Measurements from ENCODE around the gene PCBD2.
"Not testable (repeated sequence)": the region's sequence is repeated elsewhere in the genome, so short reads cannot be mapped to it uniquely, and the experiment has no call there.

Gene PCBD2

DNA sequence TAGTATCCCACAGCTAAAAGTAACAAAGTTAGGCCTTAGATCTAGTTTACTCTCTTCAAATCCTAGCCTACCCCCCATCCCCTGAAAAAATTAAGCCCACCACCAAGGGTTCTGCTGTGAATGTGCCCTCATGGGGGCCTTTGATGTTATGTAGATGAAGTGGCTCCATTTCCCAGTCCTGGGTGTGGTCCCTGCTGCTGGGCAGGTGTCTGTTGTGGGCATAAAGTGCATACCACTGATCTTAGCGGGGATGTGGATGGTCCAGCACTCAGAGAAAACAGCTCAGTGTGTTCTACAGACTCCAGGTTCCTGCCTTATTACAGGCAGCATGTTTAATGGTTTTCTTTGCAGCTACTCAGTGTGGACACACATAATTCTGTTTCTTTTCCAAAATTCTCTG lies 1.9 kb downstream of the PCBD2 start:
- DNase-seq (ENCODE audit: low read depth in 2 of 2) = no peak

DNA sequence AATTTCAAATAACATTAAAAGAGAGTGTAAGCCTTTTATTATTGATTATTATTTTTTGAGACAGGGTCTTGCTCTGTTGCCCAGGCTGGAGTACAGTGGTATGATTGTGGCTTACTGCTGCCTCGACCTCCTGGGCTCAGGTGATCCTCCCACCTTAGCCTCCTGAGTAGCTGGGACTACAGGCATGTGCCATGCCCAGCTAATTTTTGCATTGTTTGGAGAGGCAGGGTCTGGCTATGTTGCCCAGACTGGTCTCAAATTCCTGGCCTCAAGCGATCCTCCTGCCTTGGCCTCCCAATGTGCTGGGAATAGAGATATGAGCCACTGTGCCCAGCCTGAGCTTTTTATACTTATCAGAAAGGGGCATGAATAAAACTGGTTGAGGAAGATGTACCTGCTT lies 5.8 kb downstream of the PCBD2 start:
- DNase-seq (ENCODE audit: low read depth in 2 of 2) = not testable (repeated sequence)

DNA sequence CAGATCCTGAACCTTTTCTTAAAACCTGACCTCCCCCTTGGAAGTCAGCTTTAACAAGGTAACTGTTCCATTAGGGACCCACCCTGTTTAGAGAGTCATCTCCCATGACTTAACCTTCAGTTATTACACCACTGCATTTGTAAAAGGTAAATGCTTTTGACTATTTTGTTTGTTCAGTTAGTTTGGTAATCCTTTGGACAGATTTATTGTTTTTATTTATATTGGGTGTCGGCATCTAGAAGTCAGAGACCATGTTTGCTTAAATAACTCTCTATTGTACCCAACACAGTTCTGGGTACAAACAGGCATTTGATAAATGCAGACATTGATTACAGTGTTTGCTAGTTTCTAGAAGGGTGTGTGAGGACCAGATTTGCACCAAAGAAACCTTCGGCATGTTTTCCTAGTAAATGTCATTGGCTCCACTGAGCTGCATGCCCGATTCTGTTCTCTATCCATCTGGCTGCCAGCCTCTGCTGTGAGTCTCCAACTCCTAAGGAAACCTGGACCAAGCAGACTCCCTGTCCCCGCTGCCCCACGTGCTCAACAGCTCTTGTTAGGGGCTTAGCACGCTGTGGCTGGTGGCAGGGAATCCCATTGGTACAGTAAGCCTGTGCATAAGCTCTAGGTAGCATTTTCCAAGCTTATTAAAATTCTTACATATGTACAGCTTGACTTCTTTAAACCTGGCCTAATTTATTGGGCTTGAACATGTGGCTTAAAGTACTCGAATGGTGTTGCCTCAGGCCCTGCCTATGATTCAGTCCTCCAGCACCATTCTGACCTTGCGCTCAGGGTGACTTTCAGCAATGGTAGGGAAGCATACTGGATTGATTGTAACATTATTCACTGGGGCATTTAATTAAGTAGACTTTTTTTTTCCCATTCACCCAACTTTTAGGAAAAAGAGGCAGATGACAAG lies 6.6 kb downstream of the PCBD2 start:
- DNase-seq (ENCODE audit: low read depth in 2 of 2) = no peak

DNA sequence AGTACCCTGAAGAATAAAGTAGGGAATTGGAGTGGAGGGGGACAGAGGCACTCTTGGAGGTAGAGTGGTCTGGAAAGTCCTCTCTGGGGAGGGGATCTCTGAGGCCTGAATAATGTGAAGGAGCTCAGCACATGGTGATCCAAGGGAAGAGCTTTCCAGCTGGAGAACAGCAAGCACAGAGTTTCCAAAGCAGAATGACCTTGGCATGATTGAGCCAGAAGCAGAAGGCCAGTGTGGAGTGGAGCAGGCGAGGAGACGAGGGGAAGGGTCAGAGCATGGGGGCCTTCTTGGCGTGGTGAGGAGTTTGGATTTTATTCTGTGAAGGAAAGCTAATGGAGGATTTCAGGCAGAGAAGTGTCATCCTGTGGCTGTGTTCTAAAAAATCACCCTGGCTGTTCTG lies 8.3 kb downstream of the PCBD2 start:
- DNase-seq (ENCODE audit: low read depth in 2 of 2) = no peak

DNA sequence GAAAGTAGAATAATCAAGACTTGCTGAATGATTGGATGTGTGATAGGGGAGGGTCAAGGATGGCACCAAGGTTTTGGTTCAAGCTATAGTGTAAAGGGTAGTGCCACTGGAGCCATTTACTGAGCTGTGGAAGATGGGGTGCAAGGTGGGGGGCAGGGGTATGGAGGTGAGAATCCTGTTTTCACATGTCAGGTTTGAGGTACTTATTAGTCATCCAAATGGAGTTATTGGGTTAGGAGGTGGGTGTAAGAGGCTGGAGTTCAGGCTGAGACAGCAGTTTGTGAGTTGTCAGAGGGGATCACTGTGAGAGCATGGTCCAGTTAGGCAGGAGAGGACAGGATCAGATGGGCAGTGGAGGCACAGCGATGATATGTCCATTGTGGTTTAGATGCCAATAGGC lies 8.9 kb downstream of the PCBD2 start:
- DNase-seq (ENCODE audit: low read depth in 2 of 2) = no peak

DNA sequence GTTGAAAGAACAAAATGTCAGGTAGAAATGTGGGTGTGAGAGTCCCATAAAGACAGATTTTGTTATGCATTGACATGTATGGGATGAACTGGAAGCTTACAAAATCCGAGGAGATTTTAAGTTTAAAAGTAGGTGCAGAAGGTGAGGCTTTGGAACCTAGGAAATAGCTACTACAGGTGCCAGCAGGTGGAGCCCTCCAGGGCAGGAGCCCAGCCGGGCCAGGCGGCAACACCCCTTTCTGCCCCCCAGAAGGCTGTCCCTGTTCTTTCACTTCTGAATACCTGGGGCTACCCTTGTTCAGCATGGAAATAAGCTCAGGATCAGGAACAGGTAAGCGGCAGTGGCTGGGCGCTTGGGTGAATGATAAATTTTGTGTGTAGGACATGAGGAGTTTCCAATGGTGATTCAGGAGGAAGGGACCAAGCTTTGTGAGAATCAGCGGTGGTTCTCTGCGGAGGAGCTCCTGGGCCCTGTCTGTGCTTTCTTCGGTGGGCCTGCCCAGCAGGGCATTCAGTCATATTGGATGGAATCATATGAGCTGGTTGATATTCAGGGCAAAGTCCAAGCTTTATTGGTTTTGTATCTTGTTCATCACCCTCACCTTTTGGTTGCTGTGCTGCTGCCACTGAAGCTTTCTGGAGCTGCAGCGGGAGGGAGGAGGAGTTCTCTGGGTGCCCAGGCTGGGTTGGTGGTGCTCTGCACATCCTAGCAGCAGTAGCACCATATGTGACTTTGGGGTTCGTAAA lies 12.3 kb downstream of the PCBD2 start:
- DNase-seq (ENCODE audit: low read depth in 2 of 2) = no peak

DNA sequence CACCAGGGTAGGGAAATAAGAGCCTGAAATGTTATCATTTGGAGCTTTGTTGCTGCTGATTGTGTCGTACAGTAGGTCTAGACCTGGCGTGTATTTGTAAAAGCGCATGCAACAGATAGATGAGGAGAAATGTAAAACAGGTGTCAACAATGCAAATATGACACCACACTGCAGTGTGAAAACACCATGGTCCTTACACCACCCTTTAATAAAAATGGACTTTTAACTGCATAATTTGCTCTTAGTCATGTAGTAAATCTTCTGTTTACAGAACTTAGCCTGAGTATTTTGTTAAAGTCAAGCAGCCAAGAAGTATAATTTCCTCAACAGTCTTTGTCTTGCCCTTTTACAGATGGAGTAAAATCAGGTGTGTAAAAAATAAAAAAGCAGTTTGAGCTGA lies 13.9 kb downstream of the PCBD2 start:
- no peak for DNase-seq (ENCODE audit: low read depth in 2 of 2)

DNA sequence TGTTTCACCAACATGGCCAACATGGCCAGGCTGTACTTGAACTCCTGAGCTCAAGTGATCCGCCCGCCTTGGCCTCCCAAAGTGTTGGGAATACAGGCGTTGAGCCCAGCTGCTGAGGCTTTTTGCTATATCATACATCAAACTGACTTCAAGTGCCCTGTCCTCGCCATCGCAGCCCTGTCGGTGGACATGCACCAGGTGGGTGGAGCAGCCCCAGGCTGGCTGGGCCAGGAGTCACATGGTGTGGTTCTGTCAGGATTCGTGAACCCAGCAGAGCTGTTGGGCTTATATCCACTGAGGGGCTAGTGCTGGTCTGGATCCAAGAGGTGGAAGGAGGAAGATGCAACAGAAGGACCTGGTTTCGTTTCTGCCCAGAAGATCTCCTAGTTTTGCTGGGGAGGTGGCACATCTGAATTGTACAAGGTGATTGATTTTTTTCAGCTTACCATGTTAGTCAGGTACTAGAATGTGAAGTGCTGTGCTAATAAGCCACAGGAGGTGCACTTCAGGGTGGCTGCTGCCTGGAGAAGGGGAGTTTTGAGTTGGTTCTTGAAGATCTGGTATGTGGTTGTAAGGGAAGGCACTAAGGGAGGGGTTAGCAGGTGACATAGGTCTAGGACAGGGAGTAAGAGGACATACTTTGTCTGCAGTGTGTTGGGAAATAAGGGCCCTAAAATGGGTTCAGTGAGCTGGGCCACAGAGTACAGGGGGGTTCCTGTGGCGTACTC lies 16.1 kb downstream of the PCBD2 start:
- DNase-seq (ENCODE audit: low read depth in 2 of 2) = no peak

DNA sequence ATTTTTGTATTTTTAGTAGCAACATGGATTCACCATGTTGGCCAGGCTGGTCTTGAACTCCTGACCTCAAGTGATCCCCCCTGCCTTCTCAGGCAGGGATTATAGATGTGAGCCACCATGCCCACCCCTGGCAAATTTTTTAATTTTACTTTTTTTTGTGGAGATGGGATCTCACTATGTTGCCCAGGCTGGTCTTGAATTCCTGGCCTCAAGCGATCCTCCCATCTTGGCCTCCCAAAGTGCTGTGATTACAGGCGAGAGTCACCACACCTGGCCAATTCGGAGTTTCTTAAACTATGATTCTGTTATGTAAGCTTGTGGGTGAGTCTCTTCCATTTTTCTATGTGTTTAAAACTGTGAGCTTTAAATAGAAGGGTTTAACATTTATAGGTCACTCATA lies 27.6 kb downstream of the PCBD2 start:
- DNase-seq (ENCODE audit: low read depth in 2 of 2) = no peak

DNA sequence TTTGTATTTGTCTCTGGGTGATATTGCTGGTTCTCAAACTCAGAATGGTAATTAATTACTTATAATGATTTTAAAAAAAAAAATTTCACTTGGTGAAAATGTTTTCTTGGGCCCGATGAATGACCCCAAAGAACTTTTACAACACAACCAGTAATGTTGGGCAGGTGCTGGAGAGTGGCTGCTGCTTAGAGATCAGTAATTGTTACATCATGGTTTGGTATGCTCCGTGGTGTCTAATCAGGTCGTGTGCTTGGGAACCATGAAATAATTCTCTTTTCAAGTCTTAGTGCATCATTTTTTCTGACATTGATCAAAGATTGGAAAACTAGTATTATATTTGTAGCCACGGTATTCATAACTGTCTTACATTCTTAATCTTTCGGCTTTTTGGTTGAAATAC lies 29.3 kb downstream of the PCBD2 start:
- DNase-seq (ENCODE audit: low read depth in 2 of 2) = no peak

DNA sequence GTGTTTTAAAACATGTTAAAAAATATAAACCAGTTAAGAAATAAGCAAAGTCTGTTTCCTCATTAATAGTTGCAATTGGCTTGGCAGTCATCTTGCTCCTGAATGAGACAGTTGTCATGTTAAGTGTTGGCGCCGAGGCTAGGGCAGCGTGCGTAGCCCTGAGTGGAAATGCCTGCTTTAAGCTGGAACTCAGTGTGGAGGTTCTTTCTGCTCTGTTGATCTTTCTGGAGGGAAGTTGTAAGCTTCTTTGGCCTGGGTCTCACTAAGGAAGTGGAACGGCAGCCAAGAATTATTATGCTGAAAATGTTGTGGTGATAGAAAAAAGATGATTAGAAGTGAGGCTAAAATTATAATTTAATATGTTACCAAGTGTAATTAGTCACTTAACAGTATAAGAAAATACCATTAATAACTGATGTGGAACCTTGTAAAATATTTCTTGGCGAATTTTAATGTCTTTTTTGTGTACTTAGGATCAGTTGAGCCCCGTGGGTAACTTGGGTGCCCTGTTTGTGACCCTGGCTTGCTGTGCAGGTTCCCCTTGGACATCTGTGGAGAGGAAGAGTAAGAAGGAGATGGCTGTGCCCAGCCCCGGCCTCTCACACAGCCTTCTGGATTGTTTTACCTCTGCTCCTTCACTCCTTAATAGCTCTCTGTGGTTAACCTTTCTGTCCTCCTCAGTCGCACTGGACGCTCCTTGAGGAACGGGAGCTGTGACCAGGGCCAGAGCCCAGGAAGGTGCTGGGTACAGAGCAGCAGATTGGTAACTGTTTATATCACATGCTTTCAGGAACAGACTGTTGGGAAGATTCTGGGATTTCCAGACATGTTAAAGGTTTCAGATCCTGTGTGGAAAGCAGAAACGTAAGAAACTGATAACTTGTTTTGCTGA lies 31.0 kb downstream of the PCBD2 start:
- no peak for DNase-seq (ENCODE audit: low read depth in 2 of 2)

DNA sequence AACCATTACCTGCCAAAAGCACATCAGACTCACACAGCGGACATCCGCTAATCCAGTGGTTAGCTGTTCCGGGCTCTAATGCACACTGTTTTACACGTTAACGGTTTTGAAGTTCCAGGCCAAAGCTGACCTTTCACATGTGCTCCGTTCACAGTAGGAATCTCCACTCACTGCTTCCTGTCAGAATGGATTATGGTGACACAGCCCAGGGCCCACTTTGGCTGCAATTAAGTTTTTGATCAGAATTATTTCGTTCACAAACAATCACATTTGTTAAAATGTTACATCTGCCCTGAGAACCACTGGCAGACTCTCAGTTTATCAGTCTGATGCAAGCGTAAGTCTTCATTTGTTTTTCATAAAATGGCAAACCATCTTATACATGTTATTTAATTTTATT lies 32.6 kb downstream of the PCBD2 start:
- no peak for DNase-seq (ENCODE audit: low read depth in 2 of 2)

DNA sequence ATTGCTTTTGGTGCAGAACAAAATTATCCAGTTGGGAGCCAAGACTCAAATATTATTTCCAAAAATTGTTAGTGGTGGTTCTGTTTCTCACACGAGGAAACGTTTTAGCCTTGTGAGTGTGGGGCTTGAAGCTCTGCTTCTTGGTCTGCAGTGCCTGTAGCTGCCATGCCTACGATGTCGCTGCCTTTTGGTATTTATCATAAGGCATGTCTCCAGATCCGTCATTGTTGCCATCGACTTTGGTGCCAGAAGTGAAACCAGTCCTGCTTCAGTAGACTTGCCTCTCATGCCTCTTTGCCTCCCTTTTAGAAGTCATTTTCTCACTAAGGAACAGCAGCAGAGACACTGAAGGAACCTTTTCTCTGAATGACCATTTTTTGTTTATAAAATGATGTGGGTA lies 33.1 kb downstream of the PCBD2 start:
- DNase-seq (ENCODE audit: low read depth in 2 of 2) = no peak

DNA sequence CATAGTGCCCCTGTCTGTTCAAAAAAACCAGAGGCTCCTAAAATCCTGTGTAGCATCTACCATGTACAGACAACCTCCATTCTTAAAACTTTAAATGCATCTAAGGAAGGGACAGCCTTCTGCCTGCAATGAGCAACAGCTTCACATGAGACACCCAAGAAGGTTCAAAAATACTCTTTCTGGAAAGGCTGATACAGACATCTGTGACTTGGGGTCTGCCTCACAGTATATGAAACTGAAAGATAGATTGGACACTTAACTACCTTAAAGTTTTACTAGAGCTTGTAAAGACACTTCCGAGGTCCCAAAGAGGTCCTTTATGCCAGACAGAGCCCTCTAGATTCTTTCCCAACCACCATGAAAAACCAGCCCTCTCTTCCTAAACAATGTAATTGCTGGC lies 34.6 kb downstream of the PCBD2 start:
- DNase-seq (ENCODE audit: low read depth in 2 of 2) = no peak

DNA sequence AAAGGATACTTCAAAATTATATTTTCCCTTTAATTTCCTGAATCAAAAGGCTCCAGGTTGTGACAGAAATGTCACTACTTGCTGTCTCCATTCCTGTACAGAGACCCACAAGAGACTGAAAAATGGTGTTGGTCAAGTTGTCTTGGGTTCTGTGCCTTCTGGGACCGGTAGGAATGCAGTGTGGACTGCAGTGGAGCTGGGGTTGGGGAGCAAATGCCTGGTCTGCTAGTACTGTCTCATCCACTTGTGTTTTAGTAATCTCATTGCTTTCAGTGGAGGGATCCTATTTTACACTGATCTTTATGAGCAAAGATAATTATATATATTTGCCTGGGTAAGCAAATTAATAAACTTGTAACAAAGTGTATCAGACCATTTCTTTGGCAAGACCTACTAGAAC lies 38.6 kb downstream of the PCBD2 start:
- DNase-seq (ENCODE audit: low read depth in 2 of 2) = no peak

DNA sequence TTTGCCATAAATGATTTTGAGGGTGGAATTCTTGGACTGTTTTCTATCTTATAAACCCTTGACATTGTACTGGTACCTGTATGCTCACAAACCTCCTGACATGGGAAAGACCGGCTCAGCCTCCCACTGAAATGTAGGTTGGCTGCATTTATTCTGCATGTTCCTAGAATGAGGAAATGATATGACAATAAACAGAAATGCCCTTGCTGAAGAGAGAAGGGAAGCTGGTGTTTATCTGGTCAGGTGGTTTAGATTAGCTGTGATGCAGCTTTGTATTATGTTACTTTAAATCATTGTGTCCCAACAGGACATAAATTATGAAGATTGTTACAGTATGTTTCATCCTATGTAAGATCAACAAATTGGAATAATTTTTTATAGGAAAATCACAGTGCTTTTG lies 39.7 kb downstream of the PCBD2 start:
- peak; percentile 2 to 9 for DNase-seq (ENCODE audit: low read depth in 2 of 2)

DNA sequence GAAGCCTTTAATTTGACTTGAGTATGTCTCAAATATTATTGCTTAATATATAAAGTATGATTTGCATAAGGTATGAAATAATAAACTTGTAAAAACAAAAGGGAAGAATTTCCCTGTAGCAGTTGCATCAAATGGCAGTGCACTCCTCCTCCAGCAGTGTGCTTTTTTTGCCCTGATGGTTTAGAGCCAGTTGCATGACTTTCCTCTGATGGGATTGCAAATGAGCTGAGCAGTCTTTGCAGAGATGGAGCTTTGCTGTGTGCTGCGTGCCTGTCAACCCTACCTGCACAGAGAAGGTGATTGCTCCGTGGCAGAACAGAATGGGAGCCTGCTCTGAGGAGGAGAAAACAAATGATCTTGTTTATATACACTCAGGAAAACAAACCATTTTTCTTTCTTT lies 40.1 kb downstream of the PCBD2 start:
- DNase-seq (ENCODE audit: low read depth in 2 of 2) = no peak

DNA sequence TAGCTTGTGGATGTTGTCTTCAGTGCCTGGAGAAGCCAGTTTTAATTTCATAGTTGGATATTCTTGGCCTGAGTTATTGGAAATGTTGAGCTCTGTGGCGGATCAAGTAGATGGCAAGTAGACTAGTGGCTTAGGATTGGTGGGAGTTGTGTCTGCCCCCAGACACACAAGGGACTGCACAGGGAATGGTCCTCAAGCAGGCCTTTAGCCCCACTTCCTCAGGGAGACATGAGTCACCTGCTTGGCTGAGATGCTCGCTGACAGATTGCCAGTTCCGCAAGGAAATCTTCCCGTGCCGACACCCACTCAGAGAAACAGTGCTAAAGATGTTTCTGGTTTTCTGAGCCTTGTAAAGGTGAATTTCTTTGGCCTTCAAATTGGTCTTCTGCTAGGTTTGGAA lies 44.0 kb downstream of the PCBD2 start:
- DNase-seq (ENCODE audit: low read depth in 2 of 2) = no peak

DNA sequence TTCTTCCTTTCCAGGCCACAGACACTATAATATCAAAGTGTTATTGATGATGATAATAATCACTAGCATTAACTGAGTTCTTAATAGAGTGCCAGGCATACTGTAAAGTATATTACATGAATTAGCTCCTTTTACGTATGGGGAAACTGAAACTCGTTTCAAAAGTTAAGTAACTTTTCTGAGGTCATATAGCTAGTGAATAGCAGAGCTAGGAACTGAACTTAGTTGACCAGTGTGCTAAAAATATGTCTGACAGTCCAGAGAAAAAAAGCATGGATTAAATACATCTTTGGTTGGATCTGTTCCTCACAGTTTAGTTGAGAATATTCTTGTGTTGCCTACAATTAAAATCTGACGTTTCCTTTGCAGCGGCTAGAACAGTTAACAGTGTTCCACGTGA lies 44.4 kb downstream of the PCBD2 start:
- DNase-seq (ENCODE audit: low read depth in 2 of 2) = no peak

DNA sequence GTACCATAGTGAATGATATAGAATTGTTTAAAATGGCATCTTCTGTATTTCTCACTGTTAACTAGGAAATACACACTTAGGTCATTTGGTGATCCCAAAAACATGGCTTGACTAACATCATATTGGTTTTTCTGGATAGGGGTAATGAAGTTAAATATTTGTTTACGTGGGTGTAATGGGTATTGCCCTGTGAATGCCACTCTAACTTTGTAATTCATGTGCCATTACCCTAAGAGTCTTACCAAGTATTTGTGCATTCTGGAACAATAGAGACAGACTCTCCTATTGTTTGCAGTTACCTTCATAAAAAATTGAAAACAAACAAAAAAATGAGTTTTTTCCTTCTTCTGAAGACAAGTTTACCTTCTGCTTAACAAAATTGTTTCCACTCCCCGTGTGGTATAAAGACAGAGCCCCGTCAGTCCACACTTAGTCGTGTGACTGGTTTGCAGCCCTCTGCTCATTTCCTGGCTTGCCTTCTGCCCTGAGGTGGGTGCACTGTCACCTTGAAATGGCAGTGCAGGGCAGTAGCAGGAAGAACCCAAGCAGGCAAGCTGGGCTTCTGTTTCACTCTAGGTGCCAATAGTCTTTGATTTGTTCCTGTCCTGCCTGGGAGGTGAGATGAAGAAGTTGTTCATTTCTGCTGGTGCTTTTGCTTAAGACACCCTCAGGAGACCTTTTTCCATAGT lies 53.1 kb downstream of the PCBD2 start:
- DNase-seq (ENCODE audit: low read depth in 2 of 2) = no peak

DNA sequence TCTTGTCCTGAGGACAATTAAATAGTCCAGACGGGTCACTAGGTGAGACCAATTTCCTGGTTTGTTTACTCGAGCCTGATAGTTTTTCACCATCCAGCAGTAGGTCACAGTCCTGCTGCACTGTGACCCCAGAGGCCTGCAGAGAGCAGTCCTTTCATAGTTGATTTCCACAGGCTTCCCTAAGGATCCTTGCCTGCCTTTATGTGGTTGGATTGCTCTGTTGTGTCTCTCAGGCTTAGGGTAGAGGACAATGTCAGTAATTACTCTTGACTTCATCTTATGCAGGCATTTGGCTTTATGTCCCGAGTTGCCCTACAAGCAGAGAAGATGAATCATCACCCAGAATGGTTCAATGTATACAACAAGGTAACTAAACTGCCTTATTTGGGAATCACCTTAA lies 53.8 kb downstream of the PCBD2 start:
- no peak for DNase-seq (ENCODE audit: low read depth in 2 of 2)
